RWPE1 (cell line): Measurements from ENCODE around the gene ST3GAL3.

Experiments
- CTCF ChIA-PET: fragments of 350-600 bp; sonication (Branson Sonifier 250); formaldehyde crosslinking; extraction: SDS; loops from one replicate; lab custom pipeline; 2021; lab: Yijun Ruan, JAX
- POLR2A ChIA-PET: fragments of 400-600 bp; formaldehyde crosslinking; extraction: SDS; loops from one replicate; lab custom pipeline; 2020; ENCODE audit warnings: antibody characterized with exemption; ENCODE audit not compliant: low non-redundant PET; lab: Yijun Ruan, JAX
- DNase-seq: peaks from one replicate; pipeline ENCODE4 v3.0.0; 2012; ENCODE audit warnings: low spot score
- H3K27ac ChIP-seq: fragments of 450-650 bp; 2 replicates; pipeline ENCODE4 v1.5.1; 2017
- TF ChIP-seq, protein P1 (sequence below): fragments of 450-650 bp; conservative IDR thresholded peaks from 2 replicates; pipeline ENCODE4 v1.5.1; 2017; ENCODE audit warnings: low read depth, mild to moderate bottlenecking

ST3GAL3 gene

DNA sequence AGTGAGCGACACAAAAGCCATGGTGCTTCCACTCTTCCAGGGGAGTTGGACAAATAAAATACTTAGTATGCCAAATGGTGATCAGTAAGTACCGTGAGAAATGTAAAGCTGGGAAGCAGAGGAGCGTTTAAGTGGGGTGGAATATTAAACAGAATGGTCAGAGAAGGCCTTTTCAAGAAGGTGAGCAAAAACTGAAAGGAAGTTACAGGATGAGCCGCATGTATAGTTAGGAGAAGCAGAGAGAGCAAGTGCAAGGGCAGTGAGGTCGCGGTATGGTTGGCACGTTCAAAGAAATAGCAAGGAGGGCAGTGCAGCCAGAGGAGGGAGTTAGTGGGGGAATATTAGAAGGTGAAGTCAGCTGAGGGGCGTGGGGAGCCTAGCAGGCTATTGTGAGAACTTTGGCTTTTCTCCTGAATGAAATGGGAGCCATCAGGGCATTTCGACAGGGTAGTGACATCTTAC lies 266.7 kb downstream of the ST3GAL3 start:
- POLR2A ChIA-PET = no interaction called here
- CTCF ChIA-PET = interaction anchor here (1.2 kb wide), 1 partner anchor 40 kb away, joined by 3 read pairs; no protein-coding TSS in a partner anchor

DNA sequence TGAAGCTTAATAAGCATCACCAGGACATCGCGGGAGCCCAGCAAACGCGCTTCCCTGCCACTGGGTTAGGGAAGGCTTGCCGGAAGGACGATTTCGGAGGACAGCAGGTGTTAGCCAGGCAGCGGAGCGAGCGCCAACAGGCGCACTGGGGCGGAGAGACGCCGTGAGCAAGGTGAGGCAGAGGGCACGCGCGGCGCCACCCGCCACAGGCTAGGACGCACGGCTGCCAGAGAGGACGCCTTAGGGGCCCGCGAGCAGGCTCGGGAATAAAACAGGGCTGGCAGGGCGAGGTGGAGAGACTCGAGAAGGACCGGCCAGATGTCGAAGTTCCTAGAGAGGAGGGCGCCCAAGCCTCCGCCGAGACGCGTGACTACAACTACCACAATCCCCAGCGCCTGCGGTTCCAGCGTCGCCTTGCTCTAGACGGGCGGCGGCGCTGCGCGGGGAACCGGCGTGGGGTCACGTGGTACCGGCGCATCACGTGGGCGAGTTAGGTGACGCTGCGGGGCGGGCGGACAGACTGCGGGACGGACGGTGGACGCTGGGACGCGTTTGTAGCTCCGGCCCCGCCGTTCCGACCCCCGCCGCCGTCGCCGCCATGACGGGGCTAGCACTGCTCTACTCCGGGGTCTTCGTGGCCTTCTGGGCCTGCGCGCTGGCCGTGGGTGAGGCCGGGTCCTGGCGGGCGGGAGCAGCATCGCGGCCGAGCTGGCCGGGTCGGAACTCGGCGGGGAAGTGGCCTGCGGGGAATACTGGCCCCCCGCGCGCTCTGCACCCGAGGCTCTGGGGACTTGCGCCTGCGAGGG lies 267.3 kb downstream of the ST3GAL3 start, which contains the start of gene ATP6V0B:
ATP6V0B (plus strand) TSS at position 518 of the 806 bp plus-strand sequence; CDS start at position 599, 81 bp downstream.
- DNase-seq = peak; percentile 94
- TF ChIP-seq, protein P1, sequence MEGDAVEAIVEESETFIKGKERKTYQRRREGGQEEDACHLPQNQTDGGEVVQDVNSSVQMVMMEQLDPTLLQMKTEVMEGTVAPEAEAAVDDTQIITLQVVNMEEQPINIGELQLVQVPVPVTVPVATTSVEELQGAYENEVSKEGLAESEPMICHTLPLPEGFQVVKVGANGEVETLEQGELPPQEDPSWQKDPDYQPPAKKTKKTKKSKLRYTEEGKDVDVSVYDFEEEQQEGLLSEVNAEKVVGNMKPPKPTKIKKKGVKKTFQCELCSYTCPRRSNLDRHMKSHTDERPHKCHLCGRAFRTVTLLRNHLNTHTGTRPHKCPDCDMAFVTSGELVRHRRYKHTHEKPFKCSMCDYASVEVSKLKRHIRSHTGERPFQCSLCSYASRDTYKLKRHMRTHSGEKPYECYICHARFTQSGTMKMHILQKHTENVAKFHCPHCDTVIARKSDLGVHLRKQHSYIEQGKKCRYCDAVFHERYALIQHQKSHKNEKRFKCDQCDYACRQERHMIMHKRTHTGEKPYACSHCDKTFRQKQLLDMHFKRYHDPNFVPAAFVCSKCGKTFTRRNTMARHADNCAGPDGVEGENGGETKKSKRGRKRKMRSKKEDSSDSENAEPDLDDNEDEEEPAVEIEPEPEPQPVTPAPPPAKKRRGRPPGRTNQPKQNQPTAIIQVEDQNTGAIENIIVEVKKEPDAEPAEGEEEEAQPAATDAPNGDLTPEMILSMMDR = no peak
- peak within 1 kb of the TSS; percentile 90 for H3K27ac ChIP-seq
- POLR2A ChIA-PET = interaction anchor here (0.5 to 0.7 kb wide), 2 partner anchors 15 to 30 kb away, joined by 3 to 5 read pairs; no protein-coding TSS in a partner anchor
- CTCF ChIA-PET = interaction anchor here (1.2 kb wide), 2 partner anchors 40 to 44 kb away, joined by 3 read pairs; no protein-coding TSS in a partner anchor

More for the DNA sequence above, 266.7 kb downstream of the ST3GAL3 start:
- TF ChIP-seq, protein P1 = no peak
- peak overlapping the region; percentile 90 for H3K27ac ChIP-seq
- peak; percentile 32 for DNase-seq

GRCh38 chr1:43975249-43975961 lies 268.1 kb downstream of the ST3GAL3 start:
- TF ChIP-seq, protein P1 = no peak
- POLR2A ChIA-PET = interaction anchor here (0.5 to 0.7 kb wide), 4 partner anchors 15 to 212 kb away, joined by 3 to 5 read pairs (median 5); no protein-coding TSS in a partner anchor
- DNase-seq = peak; percentile 37
- H3K27ac ChIP-seq = peak overlapping the region; percentile 90
- CTCF ChIA-PET = interaction anchor here (0.6 to 1.2 kb wide), 4 partner anchors 45 to 212 kb away, joined by 3 to 4 read pairs (median 4); no protein-coding TSS in a partner anchor

DNA sequence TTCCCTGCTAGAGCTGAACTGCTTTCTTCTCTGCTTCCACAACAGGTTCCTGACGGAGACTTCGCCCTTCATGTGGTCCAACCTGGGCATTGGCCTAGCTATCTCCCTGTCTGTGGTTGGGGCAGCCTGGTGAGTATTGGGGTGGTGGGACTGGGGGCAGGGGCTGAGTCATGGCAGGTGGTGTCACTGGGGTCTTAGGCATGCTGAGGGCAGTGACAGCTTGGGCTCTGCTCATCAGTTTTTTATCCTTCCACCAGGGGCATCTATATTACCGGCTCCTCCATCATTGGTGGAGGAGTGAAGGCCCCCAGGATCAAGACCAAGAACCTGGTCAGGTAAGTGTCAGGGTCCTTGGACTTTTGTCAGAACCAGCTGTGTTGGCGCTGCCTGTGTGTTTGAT lies 268.7 kb downstream of the ST3GAL3 start:
- peak overlapping the region; percentile 90 for H3K27ac ChIP-seq
- ChIA-PET POLR2A (no interaction called here), CTCF (interaction anchor here (0.8 to 1.2 kb wide), 3 partner anchors 45 to 213 kb away, joined by 3 to 4 read pairs (median 3); no protein-coding TSS in a partner anchor)
- no peak for DNase-seq
- TF ChIP-seq, protein P1 = no peak

DNA sequence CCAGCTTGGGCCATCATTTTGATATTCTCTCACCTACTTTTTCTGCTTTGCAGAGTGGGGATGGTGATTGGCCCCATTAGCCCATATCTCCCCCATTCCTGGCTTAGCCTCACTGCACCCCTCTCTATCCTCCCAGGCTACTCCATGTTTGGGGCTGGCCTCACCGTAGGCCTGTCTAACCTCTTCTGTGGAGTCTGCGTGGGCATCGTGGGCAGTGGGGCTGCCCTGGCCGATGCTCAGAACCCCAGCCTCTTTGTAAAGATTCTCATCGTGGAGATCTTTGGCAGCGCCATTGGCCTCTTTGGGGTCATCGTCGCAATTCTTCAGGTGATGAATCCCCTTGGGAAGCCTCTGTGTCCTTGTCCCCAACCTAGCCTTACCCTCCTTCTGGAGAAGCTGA lies 269.6 kb downstream of the ST3GAL3 start:
- POLR2A ChIA-PET = no interaction called here
- peak overlapping the region; percentile 90 for H3K27ac ChIP-seq
- CTCF ChIA-PET = no interaction called here
- TF ChIP-seq, protein P1 = no peak
- DNase-seq = no peak
